ENCODE measurements around the gene CCDC85B.

Gene CCDC85B

GRCh38 chr11:65937766-65938165, 47.3 kb downstream of the CCDC85B start:
- no peak for TF ChIP-seq CTCF (IDR thresholded peaks at IDR 0.05; ENCODE audit: low read depth, low read length)

More at GRCh38 chr11:65937766-65938165, 47.3 kb downstream of the CCDC85B start:
- no peak overlapping the region for H3K4me3 ChIP-seq (ENCODE audit: low read depth, low read length)
